HG03039 (cell line): ENCODE data around the gene MTHFSD.

Experiments
- ATAC-seq: cut with Tn5 transposase; IDR thresholded peaks from one replicate; pipeline ENCODE4 v1.9.1; 2021; ENCODE audit warnings: mild to moderate bottlenecking, moderate library complexity; ENCODE audit not compliant: unreplicated experiment

Gene MTHFSD

DNA sequence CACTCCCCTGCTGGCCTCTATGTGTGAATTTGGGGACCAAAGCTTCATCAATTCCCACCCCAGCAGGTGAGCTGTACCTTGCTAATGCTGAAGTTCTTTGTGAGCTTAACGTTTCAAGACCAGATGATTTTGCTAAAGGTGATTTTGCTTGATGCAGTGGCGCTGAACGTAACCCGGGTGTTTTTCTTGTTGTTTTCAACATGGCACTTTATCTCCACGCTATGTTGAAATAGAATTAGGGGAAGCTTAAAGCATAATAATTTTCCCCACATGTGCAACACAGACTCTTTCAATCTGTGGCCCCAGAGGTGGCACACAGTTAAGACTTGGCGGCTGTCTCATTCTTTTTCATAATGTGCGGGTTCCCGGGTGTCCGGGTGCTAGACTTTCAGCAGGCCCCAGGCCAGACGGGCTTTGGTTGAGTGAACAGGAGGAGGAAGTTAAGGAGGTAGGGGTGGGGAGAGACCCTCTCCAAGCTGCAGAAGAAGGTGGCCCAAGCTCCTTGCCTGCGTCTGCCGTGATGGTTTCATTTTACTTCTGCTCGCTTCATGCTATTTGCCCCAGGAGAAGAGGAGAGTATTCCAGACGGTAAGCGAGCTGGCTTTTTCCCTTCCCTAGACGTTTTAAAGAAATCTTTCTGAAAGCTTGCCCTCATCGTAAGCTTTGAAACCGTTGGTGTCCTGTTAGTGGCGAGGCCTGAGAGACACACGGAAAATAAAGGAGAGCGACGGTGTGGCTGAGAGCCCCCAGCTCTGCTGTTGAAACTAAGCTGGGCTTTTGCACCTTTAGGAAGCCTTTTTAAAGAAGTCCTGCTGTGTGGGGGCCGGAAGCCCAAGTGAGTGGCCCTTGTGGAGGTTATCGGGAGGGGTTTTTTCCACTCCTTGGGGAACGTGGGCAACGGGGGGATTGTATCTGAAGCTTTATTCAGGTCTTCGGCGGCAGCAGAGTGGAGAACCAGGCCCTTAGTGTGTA is 15.8 kb upstream of the MTHFSD start:
- no peak for ATAC-seq

DNA sequence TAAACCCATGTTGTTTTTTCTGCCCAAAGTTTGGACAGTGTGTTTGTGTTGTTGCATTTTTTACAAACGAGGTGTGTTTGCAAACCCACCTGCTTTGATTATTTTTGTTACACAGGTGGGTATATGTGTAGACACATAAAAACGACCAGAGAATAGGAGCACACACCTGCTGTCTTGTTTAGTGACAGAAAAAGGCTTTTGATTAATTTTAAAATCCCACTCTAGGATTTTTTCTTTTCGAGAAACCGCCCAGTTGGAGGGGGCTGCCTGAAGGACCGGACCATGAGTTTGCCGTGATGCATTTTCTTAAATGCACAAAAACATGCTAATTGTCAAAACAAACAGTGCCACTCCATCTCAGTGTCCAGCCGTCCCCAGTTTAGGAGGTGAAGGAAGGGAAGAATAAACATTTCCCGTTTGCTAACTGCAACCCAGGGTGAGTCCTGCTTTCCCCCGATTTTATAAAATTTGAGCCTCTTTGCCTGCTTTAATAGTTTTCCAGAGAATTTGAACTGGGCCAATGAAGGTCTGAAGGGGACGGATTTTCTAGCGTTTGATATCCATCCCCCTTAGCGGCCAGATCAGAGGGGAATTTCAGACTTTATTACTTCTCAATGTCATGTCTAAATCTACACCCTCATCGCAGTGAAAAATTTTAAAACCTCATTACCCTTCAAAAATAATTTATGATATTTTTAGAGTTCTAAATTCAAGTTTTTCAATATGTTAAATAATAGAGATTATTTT is 14.8 kb upstream of the MTHFSD start:
- no peak for ATAC-seq

DNA sequence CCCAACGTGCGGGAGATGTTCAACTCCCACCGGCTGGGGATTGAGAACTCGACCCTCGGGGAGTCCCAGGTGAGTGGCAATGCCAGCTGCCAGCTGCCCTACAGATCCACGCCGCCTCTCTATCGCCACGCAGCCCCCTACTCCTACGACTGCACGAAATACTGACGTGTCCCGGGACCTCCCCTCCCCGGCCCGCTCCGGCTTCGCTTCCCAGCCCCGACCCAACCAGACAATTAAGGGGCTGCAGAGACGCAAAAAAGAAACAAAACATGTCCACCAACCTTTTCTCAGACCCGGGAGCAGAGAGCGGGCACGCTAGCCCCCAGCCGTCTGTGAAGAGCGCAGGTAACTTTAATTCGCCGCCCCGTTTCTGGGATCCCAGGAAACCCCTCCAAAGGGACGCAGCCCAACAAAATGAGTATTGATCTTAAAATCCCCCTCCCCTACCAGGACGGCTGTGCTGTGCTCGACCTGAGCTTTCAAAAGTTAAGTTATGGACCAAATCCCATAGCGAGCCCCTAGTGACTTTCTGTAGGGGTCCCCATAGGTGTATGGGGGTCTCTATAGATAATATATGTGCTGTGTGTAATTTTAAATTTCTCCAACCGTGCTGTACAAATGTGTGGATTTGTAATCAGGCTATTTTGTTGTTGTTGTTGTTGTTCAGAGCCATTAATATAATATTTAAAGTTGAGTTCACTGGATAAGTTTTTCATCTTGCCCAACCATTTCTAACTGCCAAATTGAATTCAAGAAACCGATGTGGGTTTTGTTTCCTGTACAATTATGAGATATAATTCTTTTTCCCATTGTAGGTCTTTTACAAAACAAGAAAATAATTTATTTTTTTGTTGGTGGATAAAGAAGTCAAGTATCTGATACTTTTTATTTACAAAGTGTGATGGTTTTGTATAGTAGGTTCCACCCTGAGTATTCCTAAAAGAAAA is 13.9 kb upstream of the MTHFSD start:
- ATAC-seq = no peak

DNA sequence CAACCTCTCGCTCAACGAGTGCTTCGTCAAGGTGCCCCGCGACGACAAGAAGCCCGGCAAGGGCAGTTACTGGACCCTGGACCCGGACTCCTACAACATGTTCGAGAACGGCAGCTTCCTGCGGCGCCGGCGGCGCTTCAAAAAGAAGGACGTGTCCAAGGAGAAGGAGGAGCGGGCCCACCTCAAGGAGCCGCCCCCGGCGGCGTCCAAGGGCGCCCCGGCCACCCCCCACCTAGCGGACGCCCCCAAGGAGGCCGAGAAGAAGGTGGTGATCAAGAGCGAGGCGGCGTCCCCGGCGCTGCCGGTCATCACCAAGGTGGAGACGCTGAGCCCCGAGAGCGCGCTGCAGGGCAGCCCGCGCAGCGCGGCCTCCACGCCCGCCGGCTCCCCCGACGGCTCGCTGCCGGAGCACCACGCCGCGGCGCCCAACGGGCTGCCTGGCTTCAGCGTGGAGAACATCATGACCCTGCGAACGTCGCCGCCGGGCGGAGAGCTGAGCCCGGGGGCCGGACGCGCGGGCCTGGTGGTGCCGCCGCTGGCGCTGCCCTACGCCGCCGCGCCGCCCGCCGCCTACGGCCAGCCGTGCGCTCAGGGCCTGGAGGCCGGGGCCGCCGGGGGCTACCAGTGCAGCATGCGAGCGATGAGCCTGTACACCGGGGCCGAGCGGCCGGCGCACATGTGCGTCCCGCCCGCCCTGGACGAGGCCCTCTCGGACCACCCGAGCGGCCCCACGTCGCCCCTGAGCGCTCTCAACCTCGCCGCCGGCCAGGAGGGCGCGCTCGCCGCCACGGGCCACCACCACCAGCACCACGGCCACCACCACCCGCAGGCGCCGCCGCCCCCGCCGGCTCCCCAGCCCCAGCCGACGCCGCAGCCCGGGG is 12.9 kb upstream of the MTHFSD start:
- ATAC-seq = no peak

DNA sequence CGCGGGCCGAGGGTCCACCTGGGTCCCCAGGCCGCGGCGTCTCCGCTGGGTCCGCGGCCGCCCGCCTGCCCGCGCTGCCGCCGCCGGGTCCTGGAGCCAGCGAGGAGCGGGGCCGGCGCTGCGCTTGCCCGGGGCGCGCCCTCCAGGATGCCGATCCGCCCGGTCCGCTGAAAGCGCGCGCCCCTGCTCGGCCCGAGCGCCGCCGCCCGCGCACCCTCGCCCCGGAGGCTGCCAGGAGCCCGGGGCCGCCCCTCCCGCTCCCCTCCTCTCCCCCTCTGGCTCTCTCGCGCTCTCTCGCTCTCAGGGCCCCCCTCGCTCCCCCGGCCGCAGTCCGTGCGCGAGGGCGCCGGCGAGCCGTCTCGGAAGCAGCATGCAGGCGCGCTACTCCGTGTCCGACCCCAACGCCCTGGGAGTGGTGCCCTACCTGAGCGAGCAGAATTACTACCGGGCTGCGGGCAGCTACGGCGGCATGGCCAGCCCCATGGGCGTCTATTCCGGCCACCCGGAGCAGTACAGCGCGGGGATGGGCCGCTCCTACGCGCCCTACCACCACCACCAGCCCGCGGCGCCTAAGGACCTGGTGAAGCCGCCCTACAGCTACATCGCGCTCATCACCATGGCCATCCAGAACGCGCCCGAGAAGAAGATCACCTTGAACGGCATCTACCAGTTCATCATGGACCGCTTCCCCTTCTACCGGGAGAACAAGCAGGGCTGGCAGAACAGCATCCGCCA is 12.1 kb upstream of the MTHFSD start:
- ATAC-seq = no peak

DNA sequence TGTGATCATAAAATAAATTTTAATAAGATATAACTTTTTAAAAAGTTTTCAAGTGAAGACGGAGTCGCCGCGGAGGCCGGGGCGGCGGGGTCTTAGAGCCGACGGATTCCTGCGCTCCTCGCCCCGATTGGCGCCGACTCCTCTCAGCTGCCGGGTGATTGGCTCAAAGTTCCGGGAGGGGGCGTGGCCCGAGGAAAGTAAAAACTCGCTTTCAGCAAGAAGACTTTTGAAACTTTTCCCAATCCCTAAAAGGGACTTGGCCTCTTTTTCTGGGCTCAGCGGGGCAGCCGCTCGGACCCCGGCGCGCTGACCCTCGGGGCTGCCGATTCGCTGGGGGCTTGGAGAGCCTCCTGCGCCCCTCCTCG is 11.5 kb upstream of the MTHFSD start, which contains the start of gene FOXC2:
Gene FOXC2 (plus strand): TSS at position 229 of the 365 bp plus-strand sequence. CDS start 507 bp downstream, outside the sequence.
- ATAC-seq = no peak

DNA sequence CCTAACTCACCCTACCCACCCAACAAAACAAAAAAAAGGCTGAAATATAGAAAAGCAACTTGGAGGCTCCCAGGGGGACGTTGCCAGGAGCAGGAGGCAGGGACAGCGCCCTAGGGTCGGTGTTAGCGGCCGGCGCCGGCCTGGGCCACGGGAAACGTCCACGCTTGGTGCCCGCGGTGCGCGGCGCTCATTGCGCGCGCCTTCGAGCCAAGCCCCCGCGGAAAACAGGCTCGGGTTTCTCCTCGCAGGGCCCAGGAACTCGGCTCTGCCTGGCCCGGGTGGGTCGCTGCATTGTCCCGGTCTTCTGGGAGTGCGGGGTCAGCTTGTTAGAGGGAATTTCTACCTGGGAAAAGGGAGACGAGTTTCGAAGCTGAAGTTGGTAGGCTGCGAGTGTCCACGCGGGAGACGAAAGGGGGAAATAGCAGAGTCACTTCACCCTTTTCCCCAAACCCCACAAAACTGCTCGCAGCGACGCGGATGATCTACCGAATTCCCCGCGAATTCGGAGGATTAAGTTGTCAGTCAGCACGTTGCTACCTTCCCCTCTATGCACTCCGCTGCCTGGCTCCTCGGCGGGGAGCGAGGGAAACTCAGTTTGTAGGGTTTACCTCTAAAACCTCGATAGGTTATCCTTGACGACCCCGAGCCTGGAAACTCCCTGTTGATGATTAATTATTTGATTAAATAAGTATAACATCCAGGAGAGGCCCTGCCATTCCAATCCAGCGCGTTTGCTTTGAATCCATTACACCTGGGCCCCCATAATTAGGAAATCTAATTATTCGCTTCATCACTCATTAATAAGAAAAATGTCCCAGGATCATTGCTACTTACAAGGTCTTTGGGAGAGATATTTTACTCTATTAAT is 10.8 kb upstream of the MTHFSD start:
- no peak for ATAC-seq

DNA sequence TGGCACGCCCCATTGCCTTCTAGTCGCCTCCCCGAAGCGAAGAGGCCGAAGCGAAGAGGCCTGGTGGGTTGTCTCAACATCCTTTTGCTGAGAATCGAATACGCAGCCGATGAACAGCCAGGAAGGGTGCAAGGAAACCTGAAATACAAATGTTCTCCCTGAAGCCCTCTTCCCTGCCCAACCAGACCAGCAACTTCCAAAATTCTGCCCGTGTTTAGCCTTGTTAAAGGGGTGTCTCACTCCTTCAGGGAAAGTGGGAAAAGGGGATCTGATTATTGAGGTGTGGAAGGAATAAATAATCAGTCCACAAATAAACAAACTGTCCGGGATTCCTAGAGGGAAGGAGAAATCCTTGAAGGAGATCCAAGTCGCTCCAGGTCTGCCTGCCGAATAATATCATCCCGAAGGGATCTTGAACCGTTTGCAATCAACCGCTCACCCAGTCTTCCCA is 10.2 kb upstream of the MTHFSD start:
- ATAC-seq = no peak

DNA sequence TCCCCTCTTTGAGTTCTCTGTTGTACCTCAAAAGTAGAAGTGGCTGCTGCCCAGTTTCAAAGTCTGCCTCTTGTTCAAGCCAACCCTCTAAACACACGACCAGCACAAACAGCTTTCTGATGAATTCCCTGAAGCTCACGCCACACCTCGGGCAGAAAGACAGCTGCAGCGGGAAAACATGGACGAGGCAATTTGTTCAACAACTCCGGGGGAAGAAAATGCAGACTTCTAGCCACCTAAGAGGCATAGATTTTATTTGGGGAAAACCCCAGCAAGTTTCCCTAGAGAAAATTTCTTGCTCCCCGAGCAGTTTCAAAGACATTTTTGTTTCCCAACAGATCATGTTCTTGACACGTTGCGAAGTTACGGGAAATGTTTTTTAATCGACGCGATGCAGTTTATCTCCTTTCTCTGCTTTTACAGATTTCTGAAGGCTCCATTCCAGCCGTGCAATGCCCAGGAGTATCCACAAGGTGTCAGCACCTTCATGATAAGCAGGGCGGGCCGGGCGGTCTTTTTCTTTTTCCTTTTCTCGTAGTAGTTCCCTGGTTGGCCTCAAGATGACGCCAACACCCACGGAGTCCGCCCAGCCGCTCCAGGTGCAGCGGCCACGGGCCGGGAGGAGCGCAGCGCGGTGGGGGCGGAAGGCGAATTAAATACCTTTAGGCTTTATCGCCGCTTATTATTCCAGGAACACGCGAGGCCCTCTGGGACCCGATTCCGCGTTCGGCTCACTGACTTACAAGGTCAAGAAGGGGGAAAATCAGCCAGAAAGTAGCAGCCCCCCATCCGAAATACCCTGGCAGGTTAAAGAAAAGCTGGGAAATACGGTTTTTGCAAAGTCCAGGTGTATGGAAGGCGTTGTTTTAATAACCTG is 8.7 kb upstream of the MTHFSD start:
- ATAC-seq = no peak

DNA sequence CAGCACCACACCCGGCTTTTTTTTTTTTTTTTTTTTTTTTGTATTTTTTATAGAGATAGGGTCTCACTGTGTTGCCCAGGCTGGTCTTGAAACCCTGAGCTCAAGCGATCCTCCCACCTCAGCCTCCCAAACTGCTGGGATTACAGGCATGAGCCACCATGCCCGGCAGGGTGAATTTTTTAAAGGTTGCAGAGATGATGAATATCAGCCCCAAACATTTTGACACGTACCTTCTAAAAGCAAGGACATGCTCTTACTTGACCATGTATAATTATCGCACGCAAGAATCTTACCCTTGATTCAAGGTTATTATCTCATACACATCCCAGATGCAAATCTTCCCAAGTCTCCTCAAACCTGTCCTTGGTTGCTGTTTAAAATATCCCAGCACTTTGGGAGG is 7.3 kb upstream of the MTHFSD start:
- ATAC-seq = no peak

DNA sequence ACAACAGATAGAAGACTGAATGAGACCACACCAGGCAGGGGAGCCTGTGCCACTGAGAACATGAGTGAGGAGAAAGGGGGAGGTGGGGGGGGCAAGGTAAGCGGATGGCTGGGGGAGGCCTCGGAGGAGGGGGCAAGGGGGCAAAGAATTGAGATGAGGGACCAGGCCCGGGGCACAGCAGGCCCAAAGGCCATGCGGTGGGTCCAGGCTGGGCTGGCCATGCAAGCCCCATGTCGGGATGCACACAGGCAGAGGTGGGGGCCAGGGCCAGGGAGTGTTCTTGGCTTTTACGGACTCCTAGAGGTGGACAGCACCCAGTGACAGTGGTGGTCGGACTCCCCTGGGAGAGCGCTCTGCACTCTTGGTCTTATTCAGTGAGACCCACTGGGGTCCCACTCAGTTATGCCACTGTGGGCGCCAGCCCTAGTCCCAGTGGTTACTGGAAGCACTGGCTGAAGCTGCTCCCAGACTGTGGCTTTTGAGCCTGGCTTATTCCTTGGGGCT is 4.8 kb upstream of the MTHFSD start:
- no peak for ATAC-seq

DNA sequence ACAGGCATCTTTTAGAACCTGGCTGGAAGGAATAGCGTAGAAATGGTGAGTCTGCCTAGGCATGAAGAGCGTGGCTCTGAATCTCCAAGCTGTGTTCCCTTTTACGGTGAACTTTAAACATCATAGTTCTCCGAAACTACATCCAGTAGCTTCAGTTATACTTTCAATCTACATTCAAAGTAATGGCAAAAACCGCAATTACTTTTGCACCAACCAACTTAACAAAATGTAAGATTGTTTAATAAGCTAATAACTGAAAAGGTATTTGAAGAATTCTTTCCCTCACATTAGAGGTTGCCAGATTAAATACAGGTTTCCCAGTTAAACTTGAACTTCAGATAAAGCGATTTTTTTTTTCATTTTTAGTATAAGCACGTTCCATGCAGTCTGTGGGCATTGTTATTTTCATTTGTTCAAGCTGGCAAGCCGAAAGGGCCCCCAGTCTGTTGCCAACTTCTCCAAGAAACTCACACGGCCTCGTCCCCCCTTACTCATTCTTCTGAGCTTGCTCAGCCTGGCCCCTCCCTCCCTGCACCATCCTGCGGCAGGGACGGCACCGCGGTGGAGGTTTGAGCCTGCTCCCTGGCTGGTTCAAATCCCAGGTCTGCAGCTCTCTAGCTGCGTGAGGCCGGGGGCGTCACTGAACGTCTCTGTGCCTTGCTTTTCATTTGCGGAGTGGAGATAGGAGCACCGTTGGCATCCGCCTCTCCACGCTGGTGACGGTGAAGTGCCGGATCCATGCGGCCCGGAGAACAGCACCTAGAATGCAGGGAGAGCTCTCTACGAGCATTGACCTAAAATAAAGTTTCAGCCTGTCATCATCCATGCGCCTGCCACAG is 3.5 kb upstream of the MTHFSD start:
- no peak for ATAC-seq

DNA sequence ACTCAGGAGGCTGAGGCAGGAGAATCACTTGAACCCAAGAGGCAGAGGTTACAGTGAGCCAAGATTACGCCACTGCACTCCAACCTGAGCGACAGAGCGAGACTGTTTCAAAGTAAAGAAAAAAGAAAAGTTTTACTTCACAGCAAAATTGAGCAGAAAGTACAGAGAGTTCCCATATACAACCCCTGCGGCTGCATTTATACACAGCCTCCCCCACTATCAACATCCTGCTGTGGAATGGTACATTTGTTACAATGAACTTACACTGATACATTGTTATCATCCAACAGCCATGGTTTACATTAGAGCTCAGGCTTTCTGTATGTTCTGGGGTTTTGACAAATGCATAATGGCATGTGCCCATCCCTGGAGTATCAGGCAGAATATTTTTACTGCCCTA is 2.6 kb upstream of the MTHFSD start:
- ATAC-seq = no peak

DNA sequence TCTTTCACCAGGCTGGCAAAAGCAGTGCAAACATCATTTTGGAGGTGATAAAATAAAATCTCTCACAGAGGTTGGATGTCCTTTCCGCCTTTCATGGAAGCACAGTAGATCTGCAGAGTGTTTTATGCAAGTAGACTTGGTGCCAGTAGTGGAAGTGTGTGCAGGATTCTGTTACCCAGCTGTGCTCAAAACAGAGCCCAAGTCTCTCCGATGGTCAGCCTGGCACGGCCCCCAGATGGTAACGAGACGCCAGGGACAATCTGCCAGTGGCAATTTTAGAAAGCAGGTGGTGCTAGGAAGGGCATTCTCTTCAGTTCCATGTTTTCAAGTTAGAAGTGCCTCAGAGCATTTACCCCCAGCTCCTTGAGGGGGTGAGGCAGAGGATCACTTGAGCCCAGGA is 1.5 kb upstream of the MTHFSD start:
- no peak for ATAC-seq

DNA sequence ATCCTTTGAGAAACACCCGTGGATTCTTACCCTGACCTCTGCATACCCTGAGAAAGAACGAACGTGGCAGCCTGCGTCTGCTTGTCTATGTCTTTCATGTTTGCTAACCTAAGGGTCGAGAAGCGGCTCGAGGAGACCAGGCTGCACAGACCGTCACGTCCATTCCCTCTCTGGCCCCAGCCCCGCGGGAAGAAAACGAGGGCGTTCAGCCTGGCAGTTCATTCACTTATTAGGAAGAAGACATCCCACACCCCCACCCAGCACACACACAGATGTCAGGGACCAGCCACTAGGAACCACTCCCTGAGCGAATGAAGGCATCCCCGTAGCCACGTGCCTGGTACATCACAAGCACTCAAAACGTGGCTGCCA is 655 bp upstream of the MTHFSD start:
- ATAC-seq = no peak

DNA sequence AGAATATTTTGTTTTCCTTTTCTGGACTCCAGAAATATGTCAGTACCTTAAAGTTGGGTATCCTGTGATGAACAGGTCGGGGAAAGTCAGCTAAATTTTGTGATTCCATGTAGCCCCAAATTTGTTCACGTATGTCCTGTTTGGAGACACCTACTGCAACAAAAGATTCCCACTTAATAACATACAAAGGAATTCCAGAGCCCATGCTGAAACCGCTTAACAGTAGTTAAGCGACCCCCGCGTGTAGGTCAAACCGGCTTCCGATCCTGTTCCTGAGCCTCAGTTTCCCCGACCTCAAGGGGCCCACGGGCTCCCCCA is 477 bp downstream of the MTHFSD start:
- no peak for ATAC-seq
